Thyroid gland (tissue), 4 donors: ENCODE results near the gene DLGAP4.

Experiments
- POLR2A ChIP-seq, 2 donors: fragments of 450-650 bp; IDR thresholded peaks; one replicate each; pipeline ENCODE4 v1.6.1; 2017; ENCODE audit warnings: antibody characterized with exemption in 2 of 2, mild to moderate bottlenecking in 2 of 2, moderate library complexity in 1 of 2
- TF ChIP-seq, protein P1 (sequence below), 6 experiments: fragments of 200-600 bp in 3 of 6; fragments of 450-650 bp in 3 of 6; sonication (generic) in 3 of 6; IDR thresholded peaks; one replicate each; pipeline ENCODE4 v1.5.1; 2016 to 2019; ENCODE audit warnings: antibody characterized with exemption in 6 of 6, mild to moderate bottlenecking in 2 of 6, inconsistent platforms in 1 of 6, moderate library complexity in 1 of 6

DNA sequence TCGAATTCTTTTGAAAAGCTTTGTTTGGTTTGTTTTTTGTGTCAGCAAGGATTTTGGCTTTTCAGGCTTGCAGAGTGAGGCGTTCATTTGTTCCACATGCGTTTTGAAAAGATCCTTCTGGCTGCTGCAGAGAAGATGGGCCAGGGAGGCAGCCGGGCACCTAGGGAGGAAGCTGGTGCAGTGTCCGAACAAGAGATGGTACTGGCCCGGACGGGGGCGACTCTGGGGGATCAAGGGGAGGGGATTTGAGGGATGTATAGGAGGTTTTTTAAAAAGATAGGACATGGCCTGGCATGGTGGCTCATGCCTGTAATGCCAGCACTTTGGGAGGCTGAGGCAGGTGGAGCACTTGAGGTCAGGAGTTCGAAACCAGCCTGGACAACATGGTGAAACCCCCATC, 55.3 kb downstream of the DLGAP4 start:
- TF ChIP-seq, protein P1, sequence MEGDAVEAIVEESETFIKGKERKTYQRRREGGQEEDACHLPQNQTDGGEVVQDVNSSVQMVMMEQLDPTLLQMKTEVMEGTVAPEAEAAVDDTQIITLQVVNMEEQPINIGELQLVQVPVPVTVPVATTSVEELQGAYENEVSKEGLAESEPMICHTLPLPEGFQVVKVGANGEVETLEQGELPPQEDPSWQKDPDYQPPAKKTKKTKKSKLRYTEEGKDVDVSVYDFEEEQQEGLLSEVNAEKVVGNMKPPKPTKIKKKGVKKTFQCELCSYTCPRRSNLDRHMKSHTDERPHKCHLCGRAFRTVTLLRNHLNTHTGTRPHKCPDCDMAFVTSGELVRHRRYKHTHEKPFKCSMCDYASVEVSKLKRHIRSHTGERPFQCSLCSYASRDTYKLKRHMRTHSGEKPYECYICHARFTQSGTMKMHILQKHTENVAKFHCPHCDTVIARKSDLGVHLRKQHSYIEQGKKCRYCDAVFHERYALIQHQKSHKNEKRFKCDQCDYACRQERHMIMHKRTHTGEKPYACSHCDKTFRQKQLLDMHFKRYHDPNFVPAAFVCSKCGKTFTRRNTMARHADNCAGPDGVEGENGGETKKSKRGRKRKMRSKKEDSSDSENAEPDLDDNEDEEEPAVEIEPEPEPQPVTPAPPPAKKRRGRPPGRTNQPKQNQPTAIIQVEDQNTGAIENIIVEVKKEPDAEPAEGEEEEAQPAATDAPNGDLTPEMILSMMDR (IDR thresholded peaks at IDR 0.05) = no peak
- TF ChIP-seq POLR2A (IDR thresholded peaks at IDR 0.05) = no peak
